GM18507 (cell line): ENCODE measurements around the gene CEBPB.
"Not testable (repeated sequence)": the region's sequence is repeated elsewhere in the genome, so short reads cannot be mapped to it uniquely, and the experiment has no call there.

Source experiments
- DNase-seq: peaks from one replicate; pipeline ENCODE4 v3.0.0; 2011; ENCODE audit warnings: low read depth; ENCODE audit not compliant: insufficient read length; ENCODE audit errors: extremely low spot score
- FAIRE-seq: peaks from 2 replicates; lab custom pipeline; 2011; peaks lifted over from hg19 to GRCh38; lab: Jason Lieb, UNC

CEBPB gene

DNA sequence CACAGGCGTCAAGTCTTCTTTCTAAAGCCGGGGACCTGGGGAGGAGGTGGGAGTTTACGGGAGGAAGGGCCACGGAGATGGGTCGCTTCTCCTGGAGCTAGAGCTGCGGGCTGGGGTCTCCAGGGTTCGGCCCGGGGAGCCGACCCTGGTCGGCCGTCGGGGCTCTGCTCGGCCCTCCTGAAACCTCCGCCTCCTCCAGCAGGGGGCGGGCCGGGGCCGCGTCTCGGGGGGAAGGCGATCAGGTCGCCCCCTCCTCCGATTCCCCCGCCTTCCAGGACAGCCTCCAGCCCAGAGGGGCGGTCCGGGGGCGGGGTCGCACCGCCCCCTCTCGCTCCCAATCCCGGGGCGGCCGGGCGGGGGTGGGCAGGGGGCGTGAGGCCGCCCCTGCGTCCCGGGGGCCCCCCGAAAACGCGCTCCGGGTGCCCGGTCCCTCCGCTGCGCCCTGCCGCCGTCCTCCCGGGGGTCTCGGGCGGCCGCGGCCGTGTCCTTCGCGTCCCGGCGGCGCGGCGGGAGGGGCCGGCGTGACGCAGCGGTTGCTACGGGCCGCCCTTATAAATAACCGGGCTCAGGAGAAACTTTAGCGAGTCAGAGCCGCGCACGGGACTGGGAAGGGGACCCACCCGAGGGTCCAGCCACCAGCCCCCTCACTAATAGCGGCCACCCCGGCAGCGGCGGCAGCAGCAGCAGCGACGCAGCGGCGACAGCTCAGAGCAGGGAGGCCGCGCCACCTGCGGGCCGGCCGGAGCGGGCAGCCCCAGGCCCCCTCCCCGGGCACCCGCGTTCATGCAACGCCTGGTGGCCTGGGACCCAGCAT is at the start of gene CEBPB:
CEBPB (plus strand) TSS at position 580 of the 814 bp plus-strand sequence; CDS start at position 784, 204 bp downstream.
- DNase-seq (no peak), FAIRE-seq (no peak)

DNA sequence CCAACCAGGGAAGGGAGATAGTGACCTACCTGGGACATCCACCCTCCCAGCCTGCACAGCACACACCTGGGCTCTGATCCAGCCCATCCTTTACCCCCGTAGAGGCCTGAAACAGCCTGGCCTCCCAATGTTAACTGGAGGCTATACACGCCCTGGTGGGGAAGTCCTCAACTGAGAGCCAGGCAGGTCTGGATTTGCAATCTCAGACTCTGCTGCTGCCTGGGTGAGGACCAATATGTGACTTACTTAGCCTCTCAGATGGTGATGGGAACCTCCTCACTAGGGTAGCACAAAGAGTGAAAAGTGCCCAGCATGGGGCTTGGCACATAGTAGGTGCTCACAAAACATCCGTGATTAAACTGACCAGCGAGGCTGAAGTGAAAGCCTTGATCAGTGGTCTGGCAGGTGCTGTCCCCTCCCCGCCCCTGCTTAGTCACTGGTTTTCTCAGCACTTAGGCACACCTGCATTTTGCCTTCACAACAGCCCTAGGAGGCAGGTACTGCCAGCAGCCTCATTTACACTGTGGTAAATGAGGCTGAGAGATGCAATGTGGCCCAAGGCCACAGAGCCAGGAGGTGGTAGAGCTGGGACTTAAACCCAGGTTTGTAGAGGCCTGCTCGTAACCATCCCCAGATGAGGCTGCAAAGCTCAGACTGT is 49.5 kb upstream of the CEBPB start:
- DNase-seq (no peak), FAIRE-seq (no peak)

DNA sequence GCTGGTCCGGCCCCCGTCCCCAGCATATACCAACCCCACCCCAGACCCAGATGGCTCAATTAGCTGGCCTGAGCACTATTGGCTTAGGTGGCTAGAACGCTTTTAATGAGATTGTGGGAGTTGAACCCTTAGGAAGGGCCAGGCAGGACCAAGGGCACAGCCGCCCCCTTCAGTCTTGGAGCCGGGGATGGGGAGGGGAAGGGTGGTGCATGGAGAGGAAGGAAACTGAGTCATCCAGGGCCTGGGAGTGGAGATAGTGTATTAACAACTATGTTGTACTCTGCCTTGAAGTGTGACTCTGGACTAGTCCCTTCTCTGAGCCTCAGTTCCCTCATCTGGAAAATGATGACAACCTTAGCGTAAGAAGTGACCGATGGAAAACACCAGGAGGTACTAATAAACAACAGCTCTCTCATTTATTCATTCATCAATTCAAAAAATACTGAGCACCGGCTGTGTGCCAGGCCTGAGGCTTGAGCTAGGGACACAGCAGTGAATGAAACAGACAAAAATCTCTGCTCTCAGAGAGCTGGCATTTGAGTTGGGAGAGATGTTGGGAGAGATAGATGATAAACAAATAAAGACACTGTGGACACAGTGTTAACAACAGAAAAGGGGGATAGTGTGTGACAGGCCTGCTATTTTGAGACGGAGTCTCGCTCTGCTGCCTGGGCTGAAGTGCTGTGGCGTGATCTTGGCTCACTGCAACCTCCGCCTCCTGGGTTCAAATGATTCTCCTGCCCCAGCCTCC is 48.6 kb upstream of the CEBPB start:
- no peak for DNase-seq
- no peak for FAIRE-seq

DNA sequence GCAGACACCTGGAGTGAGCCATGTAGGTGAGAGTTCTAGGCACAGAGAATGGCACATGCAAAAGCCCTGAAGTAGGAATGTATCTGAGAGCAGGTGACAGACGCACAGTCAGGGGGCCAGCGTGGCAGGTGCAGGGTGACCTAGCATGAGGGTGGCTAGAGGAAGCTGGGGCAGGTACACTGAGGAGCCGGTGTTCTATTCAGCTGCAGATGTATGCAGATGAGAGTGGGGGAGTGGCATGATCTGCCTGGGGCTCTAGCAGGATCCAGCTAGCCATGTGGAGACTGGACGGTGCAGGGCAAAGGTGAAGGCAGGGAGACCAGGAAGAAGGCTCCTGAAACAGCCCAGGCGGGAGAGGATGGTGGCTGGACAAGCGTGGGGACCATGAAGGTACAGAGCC is 47.8 kb upstream of the CEBPB start:
- no peak for FAIRE-seq

DNA sequence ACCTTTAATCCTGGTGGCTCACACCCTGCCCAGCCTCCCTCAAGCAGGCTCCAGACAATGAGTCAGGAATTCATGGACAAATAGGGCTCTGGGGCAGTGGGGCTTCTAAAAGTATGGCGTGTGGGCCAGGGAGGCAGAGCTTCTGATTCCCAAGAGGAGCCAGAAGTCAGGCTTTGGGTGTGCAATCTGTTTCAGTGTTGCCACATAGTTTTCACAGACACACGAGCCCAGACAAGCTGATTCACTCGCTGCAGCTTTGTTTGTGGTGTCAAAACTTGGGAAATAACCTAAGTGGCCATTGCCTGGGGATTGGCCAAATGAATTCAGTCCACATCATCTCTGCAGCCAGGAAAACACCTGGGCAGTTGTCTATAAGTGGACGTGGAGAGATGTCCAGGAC is 46.3 kb upstream of the CEBPB start:
- no peak for FAIRE-seq

More for the DNA sequence above, 47.8 kb upstream of the CEBPB start:
- no peak for DNase-seq

DNA sequence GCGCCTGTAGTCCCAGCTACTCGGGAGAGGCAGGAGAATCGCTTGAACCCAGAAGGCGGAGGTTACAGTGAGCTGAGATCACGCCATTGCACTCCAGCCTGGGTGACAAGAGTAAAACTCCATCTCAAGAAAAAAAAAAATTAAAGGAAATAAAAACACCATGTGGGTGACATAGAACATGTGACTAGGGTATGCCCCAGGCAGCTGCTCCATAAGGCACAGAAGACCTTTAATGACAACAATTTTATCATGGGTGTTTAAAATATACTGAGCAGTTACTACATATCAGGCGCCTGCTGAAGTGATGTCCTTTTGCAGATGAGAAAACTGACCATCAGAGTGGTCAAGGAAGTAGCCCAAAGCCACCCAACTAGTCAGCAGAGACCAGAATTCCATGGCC is 45.1 kb upstream of the CEBPB start:
- FAIRE-seq (no peak), DNase-seq (no peak)

More for the DNA sequence above, 46.3 kb upstream of the CEBPB start:
- no peak for DNase-seq

DNA sequence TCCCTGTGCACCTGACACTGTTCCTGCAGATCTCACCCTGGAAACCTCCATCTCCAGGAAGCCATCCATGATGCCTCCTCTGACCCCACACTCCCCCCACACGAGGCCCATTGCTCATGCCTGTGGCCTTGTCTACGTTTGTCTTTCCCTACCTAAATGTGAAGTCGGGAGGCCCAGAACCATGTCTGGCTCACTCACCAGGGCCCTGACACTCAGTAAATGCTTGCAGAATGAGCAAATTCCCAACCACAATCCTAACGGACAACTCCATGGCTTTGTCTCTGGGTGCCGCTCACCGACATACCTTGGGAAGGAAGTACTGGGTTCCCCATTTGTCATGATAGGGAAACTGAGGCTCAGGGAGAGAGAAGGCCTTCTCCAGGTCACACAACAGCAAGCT is 44.4 kb upstream of the CEBPB start:
- DNase-seq, result no peak
- FAIRE-seq, result no peak

DNA sequence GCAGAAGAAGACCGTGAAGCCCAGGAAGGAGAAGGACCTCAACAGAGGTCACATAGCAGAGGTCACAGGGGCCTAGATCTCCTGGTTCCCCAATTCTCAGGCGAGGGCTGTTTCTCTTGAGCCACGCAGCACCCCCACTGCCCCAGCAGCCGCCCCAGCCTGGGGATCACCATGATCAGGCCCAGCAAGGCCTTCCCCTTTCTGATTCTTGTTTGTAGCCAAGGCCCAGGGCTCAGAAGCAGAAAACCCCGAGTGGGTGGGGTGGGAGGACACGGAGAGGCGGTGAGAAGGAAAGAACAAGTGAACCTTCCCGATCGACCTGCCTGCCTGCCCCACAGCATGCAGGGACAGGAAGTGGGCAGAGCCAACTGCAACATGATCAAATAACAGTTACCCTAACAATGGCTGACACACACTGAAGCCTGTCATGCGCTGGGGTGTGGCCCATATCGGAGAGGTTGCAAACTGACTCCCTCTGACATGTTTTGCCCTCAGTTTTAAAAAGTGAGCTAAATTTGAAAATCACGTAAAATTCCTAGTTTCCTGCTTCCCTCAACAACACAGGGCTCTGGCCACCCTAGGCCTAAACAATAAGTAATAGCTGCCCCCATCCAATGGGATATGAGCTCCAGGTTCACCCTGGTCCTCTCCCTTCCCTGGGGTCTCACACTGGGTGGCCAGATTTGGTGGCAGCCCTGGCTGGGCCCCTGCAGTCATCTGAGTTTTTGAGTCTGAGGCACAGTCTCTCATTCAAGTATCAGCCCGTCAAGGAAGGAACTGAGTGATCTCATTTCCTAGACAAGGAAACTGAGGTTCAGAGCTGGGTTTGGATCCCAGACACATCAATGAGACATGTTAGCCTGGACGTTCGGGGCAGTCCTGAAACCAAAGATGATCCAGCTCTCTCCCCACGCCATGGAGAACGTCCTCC is 43.6 kb upstream of the CEBPB start:
- DNase-seq, result no peak
- FAIRE-seq, result peak; percentile 35

DNA sequence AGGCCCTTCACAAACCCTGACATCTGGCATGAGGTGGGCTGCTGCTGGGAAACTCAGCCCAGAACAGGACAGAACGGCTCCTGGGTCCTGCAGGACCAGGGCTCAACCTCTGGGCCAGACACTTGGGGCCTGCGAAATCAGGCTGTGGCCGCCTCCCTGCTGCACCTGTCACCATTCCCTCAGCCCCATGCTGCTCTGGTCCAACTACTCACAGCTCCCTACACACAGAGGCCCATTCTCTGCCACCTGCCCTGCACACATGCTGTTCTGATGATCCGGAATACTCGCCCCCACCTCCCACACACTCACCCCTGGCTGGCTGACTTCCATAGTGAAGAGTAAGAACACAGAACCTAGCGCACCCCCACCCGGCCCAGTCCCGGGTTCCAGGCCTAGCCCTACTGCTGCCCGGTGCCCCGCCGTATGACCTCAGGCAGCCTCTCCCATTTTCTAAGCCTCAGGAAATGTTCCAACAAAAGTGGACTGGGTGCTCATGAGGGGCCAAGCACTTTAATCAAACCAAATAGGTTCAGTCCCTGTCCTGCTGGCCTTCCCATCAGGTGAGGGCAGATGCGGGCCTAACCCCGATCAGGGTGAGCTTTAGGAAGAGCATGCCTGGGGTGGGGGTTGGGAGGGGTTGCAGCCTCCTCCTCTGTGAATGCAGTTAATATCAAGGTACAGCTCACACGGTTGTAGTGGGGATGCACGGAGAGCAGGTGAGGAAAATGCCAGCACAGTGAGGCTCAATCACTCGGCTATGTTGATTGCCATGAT is 41.0 kb upstream of the CEBPB start:
- FAIRE-seq, result no peak
- no peak for DNase-seq

DNA sequence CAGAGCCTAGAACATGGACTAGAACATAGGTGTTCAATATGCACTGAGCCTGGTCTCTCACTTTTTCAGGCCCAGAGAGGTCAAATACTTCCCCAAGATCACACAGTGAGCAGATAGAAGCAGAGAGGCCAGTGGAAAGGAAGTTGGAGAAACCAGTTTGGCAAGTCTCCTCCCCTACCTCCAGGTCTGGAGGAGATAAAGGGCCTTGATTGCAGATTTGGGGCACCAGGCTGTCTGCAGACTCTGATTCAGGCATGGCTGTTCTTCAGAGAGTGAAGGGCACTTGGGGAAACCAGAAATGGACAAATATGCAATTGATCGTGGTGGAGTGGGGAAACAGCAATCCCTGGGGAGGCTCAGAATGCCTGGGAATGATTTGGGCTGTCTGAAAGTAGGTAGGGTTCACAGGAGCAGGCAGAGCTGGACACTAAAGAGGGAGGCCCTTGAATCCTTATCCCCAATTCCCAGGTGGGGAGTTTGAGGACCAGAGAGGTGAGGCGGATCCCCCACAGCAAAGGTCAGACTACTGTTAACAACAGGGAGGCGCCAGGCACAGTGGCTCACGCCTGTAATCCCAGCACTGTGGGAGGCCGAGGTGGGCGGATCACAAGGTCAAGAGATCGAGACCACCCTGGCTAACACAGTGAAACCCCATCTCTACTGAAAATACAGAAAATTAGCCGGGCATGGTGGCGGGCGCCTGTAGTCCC is 39.4 kb upstream of the CEBPB start:
- FAIRE-seq, result no peak
- DNase-seq, result no peak

DNA sequence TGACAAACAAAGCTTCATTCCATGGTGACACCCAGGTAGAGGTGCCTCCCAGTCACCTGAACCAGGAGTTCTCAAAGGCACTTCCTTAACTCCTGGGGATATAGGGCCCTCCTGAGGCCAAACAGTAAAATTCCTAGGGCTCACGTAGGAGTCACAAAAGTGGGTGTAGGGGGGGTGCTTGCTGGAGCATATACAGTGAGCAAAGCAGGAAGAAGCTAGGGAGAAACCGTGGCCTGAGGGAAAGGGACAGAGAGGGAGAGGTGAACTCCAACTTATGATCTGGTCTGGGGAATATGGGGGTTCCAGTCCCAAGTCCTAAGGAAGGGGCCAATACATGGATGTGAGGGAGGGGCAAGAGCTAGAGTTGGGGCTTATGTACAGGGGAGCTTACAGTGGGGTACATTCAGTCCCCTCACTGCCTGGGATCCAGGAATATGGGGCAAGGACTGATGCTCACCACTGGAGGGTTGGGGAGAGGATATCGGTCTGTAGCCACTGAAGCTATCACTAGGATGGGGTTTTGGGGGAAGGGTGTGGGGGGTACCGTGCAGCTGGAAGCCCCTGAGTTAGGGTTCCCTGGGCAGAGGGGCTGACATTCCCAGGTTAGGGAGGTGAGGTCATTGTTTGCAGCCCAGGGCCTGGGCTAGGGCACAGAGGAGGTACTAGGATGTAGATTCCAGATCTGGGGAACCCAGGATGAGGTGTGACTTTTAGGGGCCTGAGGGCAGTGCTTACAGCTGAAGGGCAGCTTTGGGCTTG is 38.1 kb upstream of the CEBPB start:
- no peak for DNase-seq
- no peak for FAIRE-seq

DNA sequence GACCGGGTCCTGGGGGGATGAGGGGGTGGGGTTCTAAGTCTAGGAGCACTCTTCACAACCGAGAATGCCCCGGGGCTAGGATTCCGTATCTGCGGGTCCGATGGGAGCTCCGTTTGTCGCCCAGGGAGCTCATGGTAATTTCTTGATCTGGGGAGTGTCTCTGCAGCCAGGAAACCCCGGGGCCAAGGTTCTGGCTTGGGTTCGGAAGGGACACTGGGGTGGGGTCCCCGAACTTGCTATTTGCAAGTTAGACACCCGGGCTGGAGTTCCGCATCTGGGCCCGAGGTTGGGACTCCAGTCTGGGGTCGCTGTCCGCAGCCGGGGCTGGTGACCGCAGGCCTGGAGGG is 37.5 kb upstream of the CEBPB start:
- DNase-seq, result no peak
- FAIRE-seq, result no peak

DNA sequence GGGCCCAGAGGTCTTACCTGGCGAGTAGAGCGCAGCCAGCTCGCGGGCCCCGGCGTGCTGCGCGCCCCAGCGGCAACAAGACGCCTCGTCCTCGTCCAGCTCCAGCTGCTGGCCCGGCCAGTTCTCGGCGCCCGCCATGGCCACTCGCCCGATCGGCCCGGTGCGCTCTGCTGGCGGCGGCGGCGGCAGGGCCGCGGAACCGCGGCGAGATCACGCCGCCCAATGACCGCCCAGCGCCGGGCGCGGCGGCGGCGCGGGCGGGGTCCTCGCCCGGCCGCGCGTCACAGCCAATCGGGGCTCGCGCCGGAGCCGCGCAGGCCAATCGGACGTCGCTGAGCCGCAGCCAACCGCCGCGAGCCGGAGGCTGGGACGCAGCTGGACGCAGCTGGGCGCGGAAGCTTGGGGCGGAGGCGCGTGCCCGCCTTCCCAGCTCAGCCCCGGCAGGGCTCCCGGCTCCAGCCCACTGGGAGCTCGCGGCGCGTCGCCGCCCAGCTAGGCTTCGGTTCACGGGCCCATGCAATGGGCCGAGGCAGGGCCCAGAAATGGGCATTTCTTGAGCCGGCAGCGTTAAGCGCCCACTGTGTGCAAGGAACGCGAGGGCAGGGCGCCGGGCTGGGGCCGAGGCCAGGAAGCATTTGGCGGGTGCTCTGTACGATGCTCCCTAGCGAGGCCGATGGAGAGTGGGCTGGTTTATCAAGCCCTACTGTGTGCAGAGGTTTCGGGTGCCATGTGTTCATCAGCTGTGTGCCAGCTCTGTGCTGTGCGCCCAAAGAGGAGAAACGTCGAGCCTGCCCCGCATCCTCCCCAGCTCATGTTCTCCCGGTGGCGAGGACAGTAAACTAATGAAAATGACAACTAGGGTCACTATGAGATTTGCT is 36.9 kb upstream of the CEBPB start, which contains the start of gene PEDS1:
PEDS1 (minus strand) TSS at position 224 of the 878 bp plus-strand sequence; CDS start at position 138, 86 bp downstream.
- peak; percentile 68 for FAIRE-seq
- peak; percentile 98 for DNase-seq

DNA sequence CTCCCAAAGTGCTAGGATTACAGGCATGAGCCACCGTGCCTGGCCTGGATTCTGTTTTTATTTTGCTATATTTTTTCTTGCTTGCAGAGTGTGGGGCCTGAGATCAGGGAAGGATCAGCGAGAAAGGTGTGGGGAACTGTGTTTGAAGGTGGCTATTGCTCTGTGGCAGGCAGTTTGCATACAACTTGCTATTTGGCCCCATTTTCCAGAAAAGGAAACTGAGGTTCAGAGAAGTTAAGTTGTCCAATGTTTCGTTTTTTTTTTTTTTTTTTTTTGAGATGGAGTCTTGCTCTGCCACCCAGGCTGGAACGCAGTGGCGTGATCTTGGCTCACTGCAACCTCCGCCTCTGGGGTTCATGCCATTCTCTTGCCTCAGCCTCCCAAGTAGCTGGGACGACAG is 29.1 kb upstream of the CEBPB start:
- FAIRE-seq, DNase-seq: not testable (repeated sequence)

DNA sequence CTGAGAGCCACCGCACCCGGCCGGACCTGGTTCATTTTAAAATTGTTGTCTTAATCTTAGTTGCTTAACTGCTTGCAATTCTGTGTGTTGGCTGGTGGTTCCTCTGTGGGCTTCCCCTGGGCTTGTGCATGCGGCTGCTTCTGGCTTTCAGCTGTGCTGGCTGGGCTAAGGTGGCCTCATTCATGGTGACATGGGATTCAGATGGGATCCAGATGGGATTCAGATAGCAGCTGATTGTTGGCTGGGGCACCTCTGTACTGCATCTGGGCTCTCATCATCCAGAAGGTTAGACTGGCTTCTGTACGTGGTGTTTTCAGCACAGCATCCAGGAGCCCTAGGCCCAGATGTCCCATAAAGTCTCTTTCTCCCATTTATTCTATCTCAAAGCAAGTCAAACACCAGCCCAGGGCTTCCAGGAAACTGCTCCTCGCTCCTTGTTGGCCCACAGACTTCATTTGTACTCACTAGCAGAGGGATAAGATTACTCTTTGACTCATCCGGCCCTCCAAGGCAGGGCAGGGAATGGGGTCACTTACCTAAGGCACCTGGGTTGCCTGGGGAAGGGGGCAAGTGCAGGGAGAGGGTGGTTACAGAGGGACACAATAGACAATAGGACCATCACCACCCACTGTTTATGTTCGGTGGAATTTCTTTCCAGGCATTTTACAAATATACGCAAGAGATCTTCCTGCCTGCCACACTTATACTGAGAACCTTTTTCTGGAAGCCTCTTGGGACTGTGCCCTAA is 26.9 kb upstream of the CEBPB start:
- no peak for FAIRE-seq

More for the DNA sequence above, 26.9 kb upstream of the CEBPB start:
- no peak for DNase-seq
